Esophagus squamous epithelium (tissue), 5 donors: ENCODE data around the gene LMLN. TPM values are rescaled to one million over a fixed set of nuclear protein-coding genes. Genes with fewer than 3 reads are reported as not detected.

Experiments used
- DNase-seq: peaks from one replicate; lab custom pipeline; 2025; lab: John Stamatoyannopoulos, UW
- H3K27ac ChIP-seq, 4 donors: fragments of 200-600 bp; sonication (generic); one replicate each; pipeline ENCODE4 v1.5.1; 2016 to 2019; ENCODE audit warnings: mild to moderate bottlenecking in 1 of 4
- H3K27me3 ChIP-seq, 4 donors: fragments of 200-600 bp; sonication (generic); 1 replicate in 3 of 4; 2 replicates in 1 of 4; pipeline versions ENCODE4 v1.5.1 to v1.6.0; 2017 to 2021; ENCODE audit warnings: antibody characterized with exemption in 1 of 4
- H3K36me3 ChIP-seq, 3 donors: fragments of 200-600 bp; sonication (generic); one replicate each; pipeline ENCODE4 v1.5.1; 2016 to 2019
- H3K4me1 ChIP-seq, 3 donors: fragments of 200-600 bp; sonication (generic); one replicate each; pipeline ENCODE4 v1.5.1; 2017 to 2019
- H3K4me3 ChIP-seq, 4 donors: fragments of 200-600 bp; sonication (generic); 1 replicate in 3 of 4; 2 replicates in 1 of 4; pipeline ENCODE4 v1.5.1; 2016 to 2019; ENCODE audit warnings: mild to moderate bottlenecking in 2 of 4, moderate library complexity in 1 of 4
- H3K9me3 ChIP-seq, 3 donors: fragments of 200-600 bp; sonication (generic); one replicate each; pipeline ENCODE4 v1.5.1; 2016 to 2019
- POLR2A ChIP-seq, 4 donors: fragments of 450-650 bp; IDR thresholded peaks; one replicate each; pipeline ENCODE4 v1.6.1; 2017; ENCODE audit warnings: antibody characterized with exemption in 4 of 4, mild to moderate bottlenecking in 4 of 4, moderate library complexity in 3 of 4
- WGBS, 2 donors: methylation state at CpG; one replicate each; pipeline ENCODE4 v1.1.5; 2018; 5-methylcytosine and 5-hydroxymethylcytosine counted together
- intact Hi-C: fragments of 100-400 bp; cut with DNase I; formaldehyde crosslinking; loops from one replicate; pipeline ENCODE4 v1.15.0; 2022
- total RNA-seq, 4 donors: library from RNA; depleted of rRNA; stranded (reverse); fragments of >200 nt; gene quantifications; one replicate each; pipeline ENCODE4 v1.1.0, GENCODE V29; 2016
- TF ChIP-seq, protein P1 (sequence below), 6 experiments: fragments of 450-650 bp in 4 of 6; fragments of 200-600 bp in 2 of 6; sonication (generic) in 2 of 6; IDR thresholded peaks; one replicate each; pipeline ENCODE4 v1.5.1; 2016 to 2019; ENCODE audit warnings: antibody characterized with exemption in 6 of 6, mild to moderate bottlenecking in 4 of 6, moderate library complexity in 4 of 6
- donor health status: DM: yes; HTN: yes; CAD: no.

LMLN gene
- total RNA-seq, 4 donors from 2014 or later = 3.5 to 5.2 (median 4.4) TPM

- Histone ChIP-seq H3K4me3 (no peak overlapping the region), H3K27ac (no peak overlapping the region), H3K4me1 (no peaks in the 10 kb centered on the region), H3K9me3 (no peaks in the 10 kb centered on the region), H3K27me3 (no peaks in the 10 kb centered on the region), H3K36me3 (peaks cover 0 to 44% (median 0%) of the 10 kb centered on the region in 3 donors)
- DNase-seq = no peak
- TF ChIP-seq, protein P1, sequence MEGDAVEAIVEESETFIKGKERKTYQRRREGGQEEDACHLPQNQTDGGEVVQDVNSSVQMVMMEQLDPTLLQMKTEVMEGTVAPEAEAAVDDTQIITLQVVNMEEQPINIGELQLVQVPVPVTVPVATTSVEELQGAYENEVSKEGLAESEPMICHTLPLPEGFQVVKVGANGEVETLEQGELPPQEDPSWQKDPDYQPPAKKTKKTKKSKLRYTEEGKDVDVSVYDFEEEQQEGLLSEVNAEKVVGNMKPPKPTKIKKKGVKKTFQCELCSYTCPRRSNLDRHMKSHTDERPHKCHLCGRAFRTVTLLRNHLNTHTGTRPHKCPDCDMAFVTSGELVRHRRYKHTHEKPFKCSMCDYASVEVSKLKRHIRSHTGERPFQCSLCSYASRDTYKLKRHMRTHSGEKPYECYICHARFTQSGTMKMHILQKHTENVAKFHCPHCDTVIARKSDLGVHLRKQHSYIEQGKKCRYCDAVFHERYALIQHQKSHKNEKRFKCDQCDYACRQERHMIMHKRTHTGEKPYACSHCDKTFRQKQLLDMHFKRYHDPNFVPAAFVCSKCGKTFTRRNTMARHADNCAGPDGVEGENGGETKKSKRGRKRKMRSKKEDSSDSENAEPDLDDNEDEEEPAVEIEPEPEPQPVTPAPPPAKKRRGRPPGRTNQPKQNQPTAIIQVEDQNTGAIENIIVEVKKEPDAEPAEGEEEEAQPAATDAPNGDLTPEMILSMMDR (IDR thresholded peaks at IDR 0.05) = no peak
- no peak for TF ChIP-seq POLR2A (IDR thresholded peaks at IDR 0.05)
- intact Hi-C loops = no loop called here
- WGBS, 2 donors = 88 to 100% methylated on average over 1 of the region's 1 CpG
Observed at GRCh38 chr3:197983076-197983475, 23.1 kb downstream of the LMLN start.

DNA sequence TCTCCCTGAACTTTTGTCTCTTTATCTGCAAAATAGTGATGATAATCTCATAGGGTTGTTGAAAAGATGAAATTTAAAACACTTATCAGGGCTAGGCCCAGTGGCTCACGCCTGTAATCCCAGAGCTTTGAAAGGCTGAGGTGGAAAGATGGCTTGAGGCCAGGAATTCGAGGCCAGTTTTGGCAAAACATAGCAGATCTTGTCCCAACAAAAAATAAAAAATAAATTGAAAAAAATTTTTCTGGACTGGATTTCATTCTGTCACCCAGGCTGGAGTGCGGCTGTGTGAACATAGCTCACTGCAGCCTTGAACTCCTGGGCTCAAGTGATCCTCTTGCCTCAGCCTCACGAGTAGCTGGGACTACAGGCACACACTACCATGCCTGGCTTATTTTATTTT is 29.6 kb downstream of the LMLN start:
- peaks cover 0 to 51% (median 0%) of the 10 kb centered on the region in 3 donors for H3K36me3 ChIP-seq
- WGBS, 2 donors = 71 to 73% methylated on average over 4 of the region's 4 CpGs
- H3K4me1 ChIP-seq = no peaks in the 10 kb centered on the region
- no peaks in the 10 kb centered on the region for H3K9me3 ChIP-seq
- no peak overlapping the region for H3K27ac ChIP-seq
- no peak overlapping the region for H3K4me3 ChIP-seq
- TF ChIP-seq, protein P1 (IDR thresholded peaks at IDR 0.05) = no peak
- no peak for TF ChIP-seq POLR2A (IDR thresholded peaks at IDR 0.05)
- H3K27me3 ChIP-seq = no peaks in the 10 kb centered on the region
- DNase-seq = no peak
- intact Hi-C loops = no loop called here

DNA sequence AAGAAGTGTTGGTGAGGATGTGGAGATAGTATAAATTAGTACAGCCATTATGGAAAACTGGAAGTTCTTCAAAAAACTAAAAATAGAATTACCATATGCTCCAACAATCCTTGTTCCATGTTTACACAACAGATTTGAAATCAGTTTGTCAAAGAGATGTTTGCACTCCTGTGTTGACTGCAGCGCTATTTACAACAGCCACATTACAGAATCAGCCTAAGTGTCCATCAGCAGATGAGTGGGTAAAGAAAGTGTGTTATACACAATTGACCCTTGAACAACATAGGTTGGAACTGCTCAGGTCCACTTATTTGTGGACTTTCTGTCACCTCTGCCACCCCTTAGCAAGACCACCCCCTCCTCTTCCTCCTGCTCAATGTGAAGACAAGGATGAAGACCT is 34.7 kb downstream of the LMLN start:
- intact Hi-C loops = no loop called here
- TF ChIP-seq, protein P1 (IDR thresholded peaks at IDR 0.05) = no peak
- no peak for TF ChIP-seq POLR2A (IDR thresholded peaks at IDR 0.05)
- WGBS, 2 donors = 82 to 100% methylated on average over 1 of the region's 1 CpG
- DNase-seq = no peak
- Histone ChIP-seq H3K27ac (no peak overlapping the region), H3K36me3 (peaks cover 0 to 36% (median 0%) of the 10 kb centered on the region in 3 donors), H3K9me3 (no peaks in the 10 kb centered on the region), H3K4me3 (no peak overlapping the region), H3K27me3 (no peaks in the 10 kb centered on the region), H3K4me1 (no peaks in the 10 kb centered on the region)

- Histone ChIP-seq H3K4me3 (no peak overlapping the region), H3K36me3 (peaks cover 0 to 37% (median 0%) of the 10 kb centered on the region in 3 donors), H3K9me3 (no peaks in the 10 kb centered on the region), H3K27ac (no peak overlapping the region), H3K27me3 (no peaks in the 10 kb centered on the region), H3K4me1 (no peaks in the 10 kb centered on the region)
- no peak for DNase-seq
- WGBS, 2 donors = 90 to 91% methylated on average over 5 of the region's 5 CpGs
- TF ChIP-seq POLR2A (IDR thresholded peaks at IDR 0.05) = no peak
- TF ChIP-seq, protein P1 (IDR thresholded peaks at IDR 0.05) = no peak
- intact Hi-C loops = no loop called here
Observed at GRCh38 chr3:197996855-197997254, 36.8 kb downstream of the LMLN start.

GRCh38 chr3:197997936-197998335 is 37.9 kb downstream of the LMLN start:
- Histone ChIP-seq H3K36me3 (peaks cover 0 to 29% (median 0%) of the 10 kb centered on the region in 3 donors), H3K4me3 (no peak overlapping the region), H3K9me3 (no peaks in the 10 kb centered on the region), H3K27me3 (no peaks in the 10 kb centered on the region), H3K27ac (no peak overlapping the region), H3K4me1 (no peaks in the 10 kb centered on the region)
- intact Hi-C loops = no loop called here
- WGBS, 2 donors = 80 to 100% methylated on average over 3 of the region's 3 CpGs
- no peak for DNase-seq
- TF ChIP-seq, protein P1 (IDR thresholded peaks at IDR 0.05) = no peak
- TF ChIP-seq POLR2A (IDR thresholded peaks at IDR 0.05) = no peak
